MM.1S (cell line): ENCODE data around the gene MAJIN.

Experiments used
- DNase-seq: peaks from one replicate; pipeline ENCODE4 v3.0.0-alpha.2; 2015
- H2AFZ ChIP-seq: fragments of 300-600 bp; sonication (generic); 2 replicates; pipeline ENCODE4 v1.6.0; 2016; ENCODE audit warnings: antibody characterized with exemption, low read length
- H3F3A ChIP-seq: fragments of 300-600 bp; sonication (generic); 2 replicates; pipeline ENCODE4 v1.6.1; 2016; ENCODE audit warnings: mild to moderate bottlenecking, antibody characterized with exemption, low read length, moderate library complexity, mixed read lengths; ENCODE audit not compliant: insufficient read depth
- H3K27ac ChIP-seq: fragments of 300-600 bp; sonication (generic); 2 replicates; pipeline ENCODE4 v1.5.1; 2016; ENCODE audit warnings: mild to moderate bottlenecking, low read length
- H3K27me3 ChIP-seq: fragments of 300-600 bp; sonication (generic); replicated peaks from 2 replicates; pipeline ENCODE4 v1.6.0; 2016; ENCODE audit warnings: low read length; ENCODE audit not compliant: insufficient read depth
- H3K36me3 ChIP-seq: fragments of 300-600 bp; sonication (generic); replicated peaks from 2 replicates; pipeline ENCODE4 v1.6.1; 2016; ENCODE audit warnings: mild to moderate bottlenecking, low read length, mixed read lengths; ENCODE audit not compliant: insufficient read depth
- H3K4me1 ChIP-seq: fragments of 300-600 bp; sonication (generic); 2 replicates; pipeline ENCODE4 v1.6.1; 2016; ENCODE audit warnings: low read length, mixed read lengths
- H3K4me2 ChIP-seq: fragments of 300-600 bp; sonication (generic); 2 replicates; pipeline ENCODE4 v1.6.0; 2016; ENCODE audit warnings: low read depth, low read length
- H3K4me3 ChIP-seq: fragments of 300-600 bp; sonication (generic); 2 replicates; pipeline ENCODE4 v1.5.1; 2016; ENCODE audit warnings: low read length, mixed read lengths
- H3K79me2 ChIP-seq: fragments of 300-600 bp; sonication (generic); 2 replicates; pipeline ENCODE4 v1.6.1; 2016; ENCODE audit warnings: mixed run types, low read length, mixed read lengths
- H3K9ac ChIP-seq: fragments of 300-600 bp; sonication (generic); 2 replicates; pipeline ENCODE4 v1.6.1; 2016; ENCODE audit warnings: low read length, mixed read lengths
- H3K9me2 ChIP-seq: fragments of 300-600 bp; sonication (generic); replicated peaks from 2 replicates; pipeline ENCODE4 v1.6.1; 2016; ENCODE audit warnings: mild to moderate bottlenecking, low read length, mixed read lengths; ENCODE audit not compliant: insufficient read depth
- H3K9me3 ChIP-seq: fragments of 300-600 bp; sonication (generic); replicated peaks from 2 replicates; pipeline ENCODE4 v1.6.1; 2016; ENCODE audit warnings: mild to moderate bottlenecking, low read length, mixed read lengths; ENCODE audit not compliant: insufficient read depth
- H4K20me1 ChIP-seq: fragments of 300-600 bp; sonication (generic); 2 replicates; pipeline ENCODE4 v1.6.1; 2016; ENCODE audit warnings: mild to moderate bottlenecking, low read length, moderate library complexity, mixed read lengths; ENCODE audit not compliant: insufficient read depth
- CTCF ChIP-seq: fragments of 300-600 bp; sonication (generic); IDR thresholded peaks from 2 replicates; pipeline ENCODE4 v1.5.1; 2016; ENCODE audit warnings: antibody characterized with exemption, low read length, mixed read lengths
- EZH2 ChIP-seq: fragments of 300-600 bp; sonication (generic); optimal IDR thresholded peaks from 2 replicates; pipeline ENCODE3; 2017; ENCODE audit warnings: low read depth, mild to moderate bottlenecking, antibody characterized with exemption, low read length, mixed read lengths
- EZH2phosphoT487 ChIP-seq: fragments of 300-600 bp; sonication (generic); IDR thresholded peaks from 2 replicates; pipeline ENCODE4 v1.6.1; 2018; ENCODE audit warnings: antibody characterized with exemption, low read length

Gene MAJIN

GRCh38 chr11:64900263-64900678 lies 71.6 kb downstream of the MAJIN start:
- TF ChIP-seq EZH2, result no peak
- no peak for TF ChIP-seq EZH2phosphoT487
- no peak for TF ChIP-seq CTCF
- no peak overlapping the region for H3K4me3 ChIP-seq
- no peak overlapping the region for H3K27ac ChIP-seq
- H3K9ac ChIP-seq, result no peak overlapping the region
- no peaks in the 10 kb centered on the region for H3K27me3 ChIP-seq
- H3K4me2 ChIP-seq, result no peak overlapping the region
- H2AFZ ChIP-seq, result no peak overlapping the region
- no peaks in the 10 kb centered on the region for H3K9me2 ChIP-seq
- H3K9me3 ChIP-seq, result no peaks in the 10 kb centered on the region
- no peaks in the 10 kb centered on the region; the same call in 1 of the 2 replicates for H3K36me3 ChIP-seq
- no peaks in the 10 kb centered on the region for H3K79me2 ChIP-seq
- H3F3A ChIP-seq, result no peaks in the 10 kb centered on the region
- no peaks in the 10 kb centered on the region for H4K20me1 ChIP-seq
- no peak for DNase-seq
- H3K4me1 ChIP-seq, result no peaks in the 10 kb centered on the region

DNA sequence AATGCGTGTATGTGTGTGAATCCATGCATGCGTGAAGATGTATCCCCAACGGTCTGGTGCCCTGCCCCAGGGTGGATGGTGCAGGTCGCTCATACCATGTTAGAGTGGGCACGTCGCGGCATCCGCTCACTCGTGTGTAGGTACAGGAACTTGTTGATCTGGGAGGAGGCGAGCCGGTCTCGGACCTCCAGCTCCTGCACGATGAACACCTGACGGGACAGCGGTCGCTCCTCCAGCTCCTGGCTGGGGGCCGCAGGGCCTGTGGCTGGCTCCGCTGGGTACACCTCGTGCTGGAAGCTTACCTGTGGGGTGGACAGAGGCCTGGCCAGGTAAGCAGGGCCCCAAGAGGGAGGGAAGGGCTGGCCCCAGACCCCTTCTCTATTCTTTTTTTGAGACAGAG lies 73.4 kb downstream of the MAJIN start:
- no peaks in the 10 kb centered on the region for H3F3A ChIP-seq
- no peaks in the 10 kb centered on the region for H3K79me2 ChIP-seq
- no peak overlapping the region for H3K4me3 ChIP-seq
- H3K4me1 ChIP-seq, result no peaks in the 10 kb centered on the region
- TF ChIP-seq CTCF (no peak), EZH2phosphoT487 (no peak), EZH2 (no peak)
- DNase-seq, result no peak
- no peaks in the 10 kb centered on the region for H4K20me1 ChIP-seq
- no peak overlapping the region for H3K9ac ChIP-seq
- no peaks in the 10 kb centered on the region for H3K9me3 ChIP-seq
- no peak overlapping the region for H2AFZ ChIP-seq
- H3K27me3 ChIP-seq, result no peaks in the 10 kb centered on the region
- H3K36me3 ChIP-seq, result no peaks in the 10 kb centered on the region
- H3K9me2 ChIP-seq, result no peaks in the 10 kb centered on the region
- no peak overlapping the region for H3K27ac ChIP-seq
- no peak overlapping the region for H3K4me2 ChIP-seq

DNA sequence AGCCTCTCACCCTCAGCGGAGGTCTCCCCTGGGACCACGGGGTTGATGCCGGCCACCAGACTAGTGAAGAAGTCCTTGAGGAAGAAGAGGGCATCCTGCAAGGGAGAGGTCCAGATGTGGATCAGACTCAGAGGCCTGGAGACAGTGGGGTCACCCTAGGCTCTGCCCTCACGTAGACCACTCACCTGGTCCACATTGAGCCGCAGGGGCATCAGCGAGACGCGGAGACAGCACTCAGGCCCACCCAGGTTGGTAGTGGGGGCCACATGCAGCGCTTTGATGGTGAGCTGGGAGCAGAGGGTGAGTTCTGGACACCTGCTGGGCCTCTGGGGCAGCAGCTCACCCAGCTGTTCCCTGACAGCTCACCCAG lies 73.8 kb downstream of the MAJIN start:
- Histone ChIP-seq H3K79me2 (no peaks in the 10 kb centered on the region), H3K27me3 (no peaks in the 10 kb centered on the region), H2AFZ (no peak overlapping the region), H3K9me2 (no peaks in the 10 kb centered on the region), H3K9ac (no peak overlapping the region), H3K4me3 (no peak overlapping the region), H3K27ac (no peak overlapping the region), H3K9me3 (no peaks in the 10 kb centered on the region), H3K4me1 (no peaks in the 10 kb centered on the region), H4K20me1 (no peaks in the 10 kb centered on the region), H3K36me3 (no peaks in the 10 kb centered on the region), H3F3A (no peaks in the 10 kb centered on the region), H3K4me2 (no peak overlapping the region)
- no peak for DNase-seq
- TF ChIP-seq CTCF (no peak), EZH2phosphoT487 (no peak), EZH2 (no peak)
